Measurements from ENCODE around the gene ZBTB8A.

DNA sequence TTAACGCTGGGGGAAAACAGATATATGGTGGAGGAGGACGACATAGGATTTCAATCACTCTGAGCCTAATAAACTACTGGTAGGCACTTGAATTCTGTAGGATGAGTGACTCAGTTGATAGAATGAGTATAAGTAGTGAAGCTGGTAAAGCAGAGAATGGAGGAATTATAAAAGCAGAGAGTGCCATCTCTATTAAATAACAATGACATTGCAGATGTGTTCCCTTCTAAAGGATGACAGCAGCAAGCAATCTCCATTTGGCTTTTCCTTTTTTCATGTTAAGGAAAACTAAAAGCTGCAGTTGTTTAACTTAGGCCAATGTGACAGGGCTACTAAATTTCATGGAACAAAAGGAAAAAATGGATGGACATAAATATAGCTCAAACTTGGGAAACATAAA, 93.6 kb downstream of the ZBTB8A start:
- TF ChIP-seq, protein P1, sequence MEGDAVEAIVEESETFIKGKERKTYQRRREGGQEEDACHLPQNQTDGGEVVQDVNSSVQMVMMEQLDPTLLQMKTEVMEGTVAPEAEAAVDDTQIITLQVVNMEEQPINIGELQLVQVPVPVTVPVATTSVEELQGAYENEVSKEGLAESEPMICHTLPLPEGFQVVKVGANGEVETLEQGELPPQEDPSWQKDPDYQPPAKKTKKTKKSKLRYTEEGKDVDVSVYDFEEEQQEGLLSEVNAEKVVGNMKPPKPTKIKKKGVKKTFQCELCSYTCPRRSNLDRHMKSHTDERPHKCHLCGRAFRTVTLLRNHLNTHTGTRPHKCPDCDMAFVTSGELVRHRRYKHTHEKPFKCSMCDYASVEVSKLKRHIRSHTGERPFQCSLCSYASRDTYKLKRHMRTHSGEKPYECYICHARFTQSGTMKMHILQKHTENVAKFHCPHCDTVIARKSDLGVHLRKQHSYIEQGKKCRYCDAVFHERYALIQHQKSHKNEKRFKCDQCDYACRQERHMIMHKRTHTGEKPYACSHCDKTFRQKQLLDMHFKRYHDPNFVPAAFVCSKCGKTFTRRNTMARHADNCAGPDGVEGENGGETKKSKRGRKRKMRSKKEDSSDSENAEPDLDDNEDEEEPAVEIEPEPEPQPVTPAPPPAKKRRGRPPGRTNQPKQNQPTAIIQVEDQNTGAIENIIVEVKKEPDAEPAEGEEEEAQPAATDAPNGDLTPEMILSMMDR (IDR thresholded peaks at IDR 0.05), result no peak
- TF ChIP-seq POLR2A (IDR thresholded peaks at IDR 0.05) (no peak), EP300 (IDR thresholded peaks at IDR 0.05) (no peak)
